IMR-90 (cell line): ENCODE data around the gene EPPIN. TPM values are rescaled to one million over a fixed set of nuclear protein-coding genes. Genes with fewer than 3 reads are reported as not detected.

Experiments
- ATAC-seq: fragments of 200-7000 bp; cut with Tn5 transposase; 2 replicates; pipeline ENCODE4 v1.9.1; 2020; ENCODE audit warnings: low read depth, mild to moderate bottlenecking, moderate library complexity
- BruUV-seq: library from RNA; stranded (reverse); fragments of 400-500 nt; replicated peaks from 2 replicates; lab custom pipeline; 2021; lab: Mats Ljungman, UMichigan
- CTCF ChIA-PET: fragments of 300-600 bp; formaldehyde crosslinking; extraction: SDS; loops from one replicate; lab custom pipeline; 2021; ENCODE audit warnings: antibody characterized with exemption; lab: Yijun Ruan, JAX
- POLR2A ChIA-PET: fragments of 300-600 bp; sonication (Branson Sonifier 250); formaldehyde crosslinking; loops from one replicate; lab custom pipeline; 2022; ENCODE audit warnings: antibody characterized with exemption; ENCODE audit not compliant: unreplicated experiment; lab: Charles Lee
- DNase-seq: peaks from one replicate; pipeline ENCODE4 v3.0.0; 2013
- H2AFZ ChIP-seq: replicated peaks from 2 replicates; pipeline ENCODE3; 2013; ENCODE audit warnings: low read length, mild to moderate bottlenecking; ENCODE audit not compliant: poor library complexity
- H2AK5ac ChIP-seq: 2 replicates; pipeline ENCODE4 v1.6.1; 2013; ENCODE audit warnings: low read depth, low read length, inconsistent platforms
- H2AK9ac ChIP-seq: replicated peaks from 2 replicates; pipeline ENCODE3; 2013; ENCODE audit warnings: mild to moderate bottlenecking, low read depth, low read length, moderate library complexity; ENCODE audit not compliant: poor library complexity
- H2BK120ac ChIP-seq: 2 replicates; pipeline ENCODE4 v1.6.1; 2013; ENCODE audit warnings: low read depth, low read length, inconsistent platforms
- H2BK15ac ChIP-seq: 3 replicates; pipeline ENCODE4 v1.6.1; 2013; ENCODE audit warnings: low read depth, low read length, inconsistent platforms
- H2BK20ac ChIP-seq: 2 replicates; pipeline ENCODE4 v1.6.1; 2013; ENCODE audit warnings: low read depth, mild to moderate bottlenecking, inconsistent platforms, low read length, moderate library complexity
- H2BK5ac ChIP-seq: 2 replicates; pipeline ENCODE4 v1.6.1; 2013; ENCODE audit warnings: mild to moderate bottlenecking, low read depth, low read length, inconsistent platforms; ENCODE audit not compliant: poor library complexity, severe bottlenecking
- H3K14ac ChIP-seq: replicated peaks from 2 replicates; pipeline ENCODE4 v1.6.1; 2013; ENCODE audit warnings: low read depth, low read length, inconsistent platforms
- H3K18ac ChIP-seq: 2 replicates; pipeline ENCODE4 v1.6.1; 2013; ENCODE audit warnings: low read depth, low read length, control low read depth
- H3K23ac ChIP-seq: 2 replicates; pipeline ENCODE4 v1.6.1; 2013; ENCODE audit warnings: low read depth, low read length, inconsistent platforms
- H3K27ac ChIP-seq: 2 replicates; pipeline ENCODE4 v1.5.1; 2013; ENCODE audit warnings: mild to moderate bottlenecking, control low read depth, low read length; ENCODE audit not compliant: insufficient read depth
- H3K27me3 ChIP-seq: 2 replicates; pipeline ENCODE4 v1.6.1; 2013; ENCODE audit warnings: low read length; ENCODE audit not compliant: control insufficient read depth, insufficient read depth
- H3K36me3 ChIP-seq: 2 replicates; pipeline ENCODE4 v1.6.1; 2013; ENCODE audit warnings: low read length, mixed read lengths; ENCODE audit not compliant: control insufficient read depth, insufficient read depth
- H3K4ac ChIP-seq: 2 replicates; pipeline ENCODE4 v1.6.1; 2013; ENCODE audit warnings: low read depth, low read length, inconsistent platforms
- H3K4me1 ChIP-seq: 2 replicates; pipeline ENCODE4 v1.6.1; 2013; ENCODE audit warnings: low read length, mixed read lengths; ENCODE audit not compliant: control insufficient read depth, insufficient read depth
- H3K4me2 ChIP-seq: 2 replicates; pipeline ENCODE4 v1.6.1; 2013; ENCODE audit warnings: low read depth, mild to moderate bottlenecking, control low read depth, low read length, moderate library complexity
- H3K4me3 ChIP-seq: 2 replicates; pipeline ENCODE4 v1.5.1; 2013; ENCODE audit warnings: low read depth, mild to moderate bottlenecking, control low read depth, low read length, moderate library complexity; ENCODE audit not compliant: insufficient read depth
- H3K56ac ChIP-seq: 2 replicates; pipeline ENCODE4 v1.6.1; 2013; ENCODE audit warnings: low read length, inconsistent platforms; ENCODE audit not compliant: insufficient read depth; ENCODE audit errors: extremely low read depth
- H3K79me1 ChIP-seq, 2 experiments: 2 replicates each; pipeline ENCODE4 v1.6.1; 2013; ENCODE audit warnings: low read length in 2 of 2, inconsistent platforms in 1 of 2, low read depth in 1 of 2
- H3K9ac ChIP-seq: 2 replicates; pipeline ENCODE4 v1.6.1; 2013; ENCODE audit warnings: low read depth, low read length, control low read depth
- H3K9me1 ChIP-seq: 2 replicates; pipeline ENCODE4 v1.6.1; 2013; ENCODE audit warnings: low read length, inconsistent platforms; ENCODE audit not compliant: insufficient read depth
- H3K9me3 ChIP-seq: 2 replicates; pipeline ENCODE4 v1.6.1; 2013; ENCODE audit warnings: low read length; ENCODE audit not compliant: control insufficient read depth, insufficient read depth
- H4K20me1 ChIP-seq: 2 replicates; pipeline ENCODE4 v1.6.1; 2013; ENCODE audit warnings: low read length, inconsistent platforms; ENCODE audit not compliant: insufficient read depth
- H4K5ac ChIP-seq: 2 replicates; pipeline ENCODE4 v1.6.1; 2013; ENCODE audit warnings: mild to moderate bottlenecking, low read depth, low read length, control low read depth
- H4K8ac ChIP-seq, 2 experiments: 2 replicates each; pipeline ENCODE4 v1.6.1; 2013; ENCODE audit warnings: low read depth in 2 of 2, low read length in 2 of 2, control low read depth in 1 of 2, inconsistent platforms in 1 of 2
- H4K91ac ChIP-seq: 2 replicates; pipeline ENCODE4 v1.6.1; 2013; ENCODE audit warnings: low read depth, low read length, inconsistent platforms; ENCODE audit not compliant: insufficient read depth
- BHLHE40 ChIP-seq: fragments of 150-350 bp; IDR thresholded peaks from 2 replicates; pipeline ENCODE4 v1.6.1; 2016; ENCODE audit warnings: mild to moderate bottlenecking, low read depth, low read length
- CHD1 ChIP-seq: IDR thresholded peaks from 2 replicates; pipeline ENCODE4 v1.6.1; 2012; ENCODE audit warnings: low read depth, low read length, improper control_type of control experiment
- MAZ ChIP-seq: IDR thresholded peaks from 2 replicates; pipeline ENCODE4 v1.6.1; 2012; ENCODE audit warnings: low read depth, mild to moderate bottlenecking, low read length, improper control_type of control experiment, moderate library complexity, borderline replicate concordance
- MXI1 ChIP-seq: IDR thresholded peaks from 2 replicates; pipeline ENCODE4 v1.6.1; 2012; ENCODE audit warnings: low read depth, mild to moderate bottlenecking, low read length, moderate library complexity, borderline replicate concordance
- POLR2A ChIP-seq: IDR thresholded peaks from 2 replicates; pipeline ENCODE4 v1.6.1; 2012; ENCODE audit warnings: mild to moderate bottlenecking, low read depth, low read length
- RAD21 ChIP-seq: IDR thresholded peaks from 2 replicates; pipeline ENCODE4 v1.6.1; 2012; ENCODE audit warnings: low read length, improper control_type of control experiment
- RCOR1 ChIP-seq: IDR thresholded peaks from 2 replicates; pipeline ENCODE4 v1.6.1; 2012; ENCODE audit warnings: mild to moderate bottlenecking, low read length, improper control_type of control experiment; ENCODE audit not compliant: insufficient replicate concordance
- SMC3 ChIP-seq: fragments of 150-350 bp; IDR thresholded peaks from 2 replicates; pipeline ENCODE4 v1.6.1; 2016; ENCODE audit warnings: low read depth, mild to moderate bottlenecking, antibody characterized with exemption, low read length, moderate library complexity
- WGBS, 2 experiments: methylation state at CpG; one replicate each; pipeline versions ENCODE4 v1.1.5 to v1.1.7; 2013; ENCODE audit warnings: missing lambda C conversion rate in 2 of 2; ENCODE audit not compliant: insufficient read length in 1 of 2; ENCODE audit errors: extremely low coverage in 2 of 2; 5-methylcytosine and 5-hydroxymethylcytosine counted together
- dilution Hi-C: fragments of 300-500 bp; cut with HindIII; formaldehyde crosslinking; loops from one replicate; pipeline ENCODE4 v1.14.3; 2018; ENCODE audit warnings: low sequenced_read_pairs; ENCODE audit not compliant: unreplicated experiment
- in situ Hi-C: fragments of 300-500 bp; cut with MboI; formaldehyde crosslinking; loops from 3 replicates; pipeline ENCODE4 v1.14.3; 2019; ENCODE audit warnings: low sequenced_read_pairs, inconsistent platforms, mixed read lengths
- intact Hi-C: fragments of 100-400 bp; cut with micrococcal nuclease; formaldehyde crosslinking; loops from 2 replicates; pipeline ENCODE4 v1.10.0; 2022
- polyA plus RNA-seq, 3 experiments: library from polyadenylated mRNA; depleted of rRNA; stranded (reverse); fragments of >200 nt; gene quantifications; 2 replicates each; pipeline ENCODE4 v1.2.3, GENCODE V29; 2012; ENCODE audit warnings: low replicate concordance in 1 of 3
- total RNA-seq: library from RNA; depleted of rRNA; stranded (reverse); fragments of >200 nt; gene quantifications from 2 replicates; pipeline ENCODE4 v1.2.3, GENCODE V29; 2012
- TF ChIP-seq, protein P1 (sequence below): fragments of 150-350 bp; IDR thresholded peaks from 2 replicates; pipeline ENCODE4 v1.6.1; 2017; ENCODE audit warnings: mild to moderate bottlenecking, antibody characterized with exemption, low read length, low read depth
- TF ChIP-seq, protein P2 (sequence below): fragments of 150-350 bp; IDR thresholded peaks from 2 replicates; pipeline ENCODE4 v1.6.1; 2016; ENCODE audit warnings: low read depth, mild to moderate bottlenecking, low read length, moderate library complexity, borderline replicate concordance
- TF ChIP-seq, protein P3 (sequence below): conservative IDR thresholded peaks from 2 replicates; pipeline ENCODE4 v1.5.1; 2012; ENCODE audit warnings: mild to moderate bottlenecking, low read depth, low read length, improper control_type of control experiment

The EPPIN gene
- total and polyA plus RNA-seq, 2 of the 4 experiments (the other 2 are of a cell fraction) = not detected

DNA sequence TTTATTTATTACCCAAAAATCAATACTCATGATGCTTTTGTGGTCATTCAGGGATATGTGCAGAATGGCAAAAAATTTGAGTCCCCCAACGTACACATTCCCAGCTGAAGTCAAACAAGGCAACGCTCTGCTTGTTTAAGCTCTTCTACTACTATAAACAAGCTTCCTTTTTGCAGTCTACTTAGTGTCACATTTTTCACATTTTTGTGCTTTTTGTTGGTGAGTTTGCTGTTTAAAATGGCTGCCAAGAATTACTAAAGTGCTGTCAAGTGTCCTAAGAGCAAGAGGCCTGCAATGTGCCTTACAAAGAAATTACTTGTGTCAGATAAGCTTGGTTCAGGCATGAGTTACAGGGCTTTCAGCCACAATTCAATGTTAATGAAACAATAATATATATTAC, 29.8 kb upstream of the EPPIN start:
- Histone ChIP-seq H3K27ac (no peak overlapping the region), H4K5ac (no peak overlapping the region), H3K4me3 (no peak overlapping the region), H3K14ac (no peak overlapping the region), H3K79me1 (no peaks in the 10 kb centered on the region), H3K18ac (no peak overlapping the region), H3K23ac (no peak overlapping the region), H3K27me3 (no peaks in the 10 kb centered on the region), H4K91ac (no peak overlapping the region), H3K9ac (no peak overlapping the region), H3K56ac (no peak overlapping the region), H3K9me3 (no peaks in the 10 kb centered on the region), H2AK9ac (no peak overlapping the region), H3K36me3 (no peaks in the 10 kb centered on the region), H2BK120ac (no peak overlapping the region), H2BK5ac (no peak overlapping the region), H3K4ac (no peak overlapping the region), H4K20me1 (no peaks in the 10 kb centered on the region), H3K9me1 (no peaks in the 10 kb centered on the region), H4K8ac (no peak overlapping the region), H2AK5ac (no peak overlapping the region), H2AFZ (no peak overlapping the region), H3K4me1 (no peaks in the 10 kb centered on the region), H2BK15ac (no peak overlapping the region), H3K4me2 (no peak overlapping the region), H2BK20ac (no peak overlapping the region)
- ATAC-seq (peak; percentile 35; the same call in 1 of the 2 replicates), DNase-seq (peak; percentile 1)
- intact Hi-C loops = loop anchor here (5.0 kb wide), 1 partner anchor 265 kb away; no protein-coding TSS in a partner anchor
- TF ChIP-seq, protein P1, sequence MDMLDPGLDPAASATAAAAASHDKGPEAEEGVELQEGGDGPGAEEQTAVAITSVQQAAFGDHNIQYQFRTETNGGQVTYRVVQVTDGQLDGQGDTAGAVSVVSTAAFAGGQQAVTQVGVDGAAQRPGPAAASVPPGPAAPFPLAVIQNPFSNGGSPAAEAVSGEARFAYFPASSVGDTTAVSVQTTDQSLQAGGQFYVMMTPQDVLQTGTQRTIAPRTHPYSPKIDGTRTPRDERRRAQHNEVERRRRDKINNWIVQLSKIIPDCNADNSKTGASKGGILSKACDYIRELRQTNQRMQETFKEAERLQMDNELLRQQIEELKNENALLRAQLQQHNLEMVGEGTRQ = no peak
- TF ChIP-seq, protein P2, sequence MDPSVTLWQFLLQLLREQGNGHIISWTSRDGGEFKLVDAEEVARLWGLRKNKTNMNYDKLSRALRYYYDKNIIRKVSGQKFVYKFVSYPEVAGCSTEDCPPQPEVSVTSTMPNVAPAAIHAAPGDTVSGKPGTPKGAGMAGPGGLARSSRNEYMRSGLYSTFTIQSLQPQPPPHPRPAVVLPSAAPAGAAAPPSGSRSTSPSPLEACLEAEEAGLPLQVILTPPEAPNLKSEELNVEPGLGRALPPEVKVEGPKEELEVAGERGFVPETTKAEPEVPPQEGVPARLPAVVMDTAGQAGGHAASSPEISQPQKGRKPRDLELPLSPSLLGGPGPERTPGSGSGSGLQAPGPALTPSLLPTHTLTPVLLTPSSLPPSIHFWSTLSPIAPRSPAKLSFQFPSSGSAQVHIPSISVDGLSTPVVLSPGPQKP = no peak
- TF ChIP-seq, protein P3, sequence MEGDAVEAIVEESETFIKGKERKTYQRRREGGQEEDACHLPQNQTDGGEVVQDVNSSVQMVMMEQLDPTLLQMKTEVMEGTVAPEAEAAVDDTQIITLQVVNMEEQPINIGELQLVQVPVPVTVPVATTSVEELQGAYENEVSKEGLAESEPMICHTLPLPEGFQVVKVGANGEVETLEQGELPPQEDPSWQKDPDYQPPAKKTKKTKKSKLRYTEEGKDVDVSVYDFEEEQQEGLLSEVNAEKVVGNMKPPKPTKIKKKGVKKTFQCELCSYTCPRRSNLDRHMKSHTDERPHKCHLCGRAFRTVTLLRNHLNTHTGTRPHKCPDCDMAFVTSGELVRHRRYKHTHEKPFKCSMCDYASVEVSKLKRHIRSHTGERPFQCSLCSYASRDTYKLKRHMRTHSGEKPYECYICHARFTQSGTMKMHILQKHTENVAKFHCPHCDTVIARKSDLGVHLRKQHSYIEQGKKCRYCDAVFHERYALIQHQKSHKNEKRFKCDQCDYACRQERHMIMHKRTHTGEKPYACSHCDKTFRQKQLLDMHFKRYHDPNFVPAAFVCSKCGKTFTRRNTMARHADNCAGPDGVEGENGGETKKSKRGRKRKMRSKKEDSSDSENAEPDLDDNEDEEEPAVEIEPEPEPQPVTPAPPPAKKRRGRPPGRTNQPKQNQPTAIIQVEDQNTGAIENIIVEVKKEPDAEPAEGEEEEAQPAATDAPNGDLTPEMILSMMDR = no peak
- TF ChIP-seq RAD21 (no peak), MXI1 (no peak), CHD1 (no peak), MAZ (no peak), RCOR1 (no peak), SMC3 (no peak), POLR2A (no peak), BHLHE40 (no peak)
- ChIA-PET CTCF (interaction anchor here (0.6 kb wide), 1 partner anchor 332 kb away, joined by 3 read pairs; no protein-coding TSS in a partner anchor), POLR2A (no interaction called here)
- dilution Hi-C loops = no loop called here
- in situ Hi-C loops = no loop called here
- no TSS peak for BruUV-seq
- WGBS, 2 experiments = no CpG with 5 or more reads among the region's 2 CpGs
